HG03175 (cell line): Measurements from ENCODE around the gene PIK3CD.
A peak's percentile ranks its signal among the peaks of the same experiment; 100 is the strongest.

Source experiments
- ATAC-seq: cut with Tn5 transposase; IDR thresholded peaks from one replicate; pipeline ENCODE4 v1.9.1; 2021; ENCODE audit warnings: mild to moderate bottlenecking, moderate library complexity; ENCODE audit not compliant: unreplicated experiment

PIK3CD gene

GRCh38 chr1:9716404-9717192 lies 65.1 kb downstream of the PIK3CD start:
- no peak for ATAC-seq

GRCh38 chr1:9717193-9718005 lies 65.9 kb downstream of the PIK3CD start:
- peak; percentile 69 for ATAC-seq

- no peak for ATAC-seq
Observed at GRCh38 chr1:9718006-9718680, 66.6 kb downstream of the PIK3CD start.

- ATAC-seq = no peak
Observed at GRCh38 chr1:9719978-9720722, 68.6 kb downstream of the PIK3CD start.

- ATAC-seq = no peak
Observed at GRCh38 chr1:9720785-9721605, 69.5 kb downstream of the PIK3CD start.

- no peak for ATAC-seq
Observed at GRCh38 chr1:9721606-9722377, 70.3 kb downstream of the PIK3CD start.

GRCh38 chr1:9722378-9722749 lies 70.8 kb downstream of the PIK3CD start:
- ATAC-seq = no peak

- ATAC-seq = no peak
Observed at GRCh38 chr1:9723068-9723805, 71.7 kb downstream of the PIK3CD start.

GRCh38 chr1:9723926-9724325 lies 72.4 kb downstream of the PIK3CD start:
- no peak for ATAC-seq

- peak; percentile 75 for ATAC-seq
Observed at GRCh38 chr1:9724706-9725476, 73.4 kb downstream of the PIK3CD start.

GRCh38 chr1:9726406-9726805 lies 74.9 kb downstream of the PIK3CD start:
- ATAC-seq = no peak

- no peak for ATAC-seq
Observed at GRCh38 chr1:9726905-9727595, 75.5 kb downstream of the PIK3CD start.

- no peak for ATAC-seq
Observed at GRCh38 chr1:9728451-9729295, 77.1 kb downstream of the PIK3CD start.

- ATAC-seq = no peak
Observed at GRCh38 chr1:9729523-9729922, 78.0 kb downstream of the PIK3CD start.

GRCh38 chr1:9730096-9730901 lies 78.8 kb downstream of the PIK3CD start:
- no peak for ATAC-seq
